Endothelial cell of umbilical vein (primary cell): ENCODE data around the gene EVC.

Experiments used
- EZH2 ChIP-seq: IDR thresholded peaks from 2 replicates; pipeline ENCODE4 v1.6.1; 2012; ENCODE audit warnings: borderline replicate concordance, low read depth, mild to moderate bottlenecking, moderate library complexity, low read length, inconsistent platforms; ENCODE audit not compliant: severe bottlenecking
- GATA2 ChIP-seq: IDR thresholded peaks from 2 replicates; pipeline ENCODE4 v1.7.0; 2011; ENCODE audit warnings: low read depth, mild to moderate bottlenecking, moderate library complexity, mixed read lengths, low read length; ENCODE audit not compliant: insufficient read length, insufficient read depth
- MYC ChIP-seq: IDR thresholded peaks from one replicate; pipeline ENCODE4 v1.6.1; 2011; ENCODE audit warnings: mild to moderate bottlenecking, low read depth, low read length
- POLR2A ChIP-seq: IDR thresholded peaks from 2 replicates; pipeline ENCODE4 v1.6.1; 2012; ENCODE audit warnings: low read depth, mild to moderate bottlenecking, control low read depth, low read length
- POLR2AphosphoS5 ChIP-seq: IDR thresholded peaks from 2 replicates; pipeline ENCODE4 v1.6.1; 2012; ENCODE audit warnings: low read depth, mild to moderate bottlenecking, control low read depth, low read length, moderate library complexity; ENCODE audit not compliant: insufficient read depth
- TF ChIP-seq, protein P1 (sequence below), 2 donors: IDR thresholded peaks; 1 replicate in 1 of 2; 2 replicates in 1 of 2; pipeline ENCODE4 v1.5.1; 2011; ENCODE audit warnings: low read length in 2 of 2, mild to moderate bottlenecking in 2 of 2, moderate library complexity in 2 of 2, control low read depth in 1 of 2, inconsistent platforms in 1 of 2, low read depth in 1 of 2; ENCODE audit not compliant: insufficient read depth in 1 of 2; ENCODE audit errors: extremely low read depth in 1 of 2

DNA sequence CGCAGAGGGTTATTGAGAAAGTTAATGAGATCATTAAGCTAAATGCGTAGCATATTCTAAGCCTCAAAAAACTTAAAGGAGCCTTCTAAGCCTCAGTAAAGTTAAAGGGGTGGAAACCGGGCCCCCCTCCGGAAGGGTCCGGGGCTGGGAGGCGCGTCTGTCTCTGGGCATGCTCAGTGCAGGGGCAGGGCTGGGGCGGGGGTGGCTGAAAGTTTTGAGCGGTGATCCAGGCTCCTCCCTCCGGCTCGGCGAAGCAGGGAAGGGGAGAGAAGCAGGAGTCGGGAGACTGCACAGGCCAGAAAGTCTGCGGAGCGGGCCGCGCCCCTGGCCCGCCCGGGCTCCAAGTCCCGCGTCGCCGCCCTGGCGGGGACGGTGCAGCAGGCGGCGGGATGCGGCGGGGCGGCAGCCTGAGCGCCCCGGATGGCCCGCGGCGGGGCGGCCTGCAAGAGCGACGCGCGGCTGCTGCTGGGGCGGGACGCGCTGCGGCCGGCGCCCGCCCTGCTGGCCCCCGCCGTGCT lies at the start of gene EVC:
- TF ChIP-seq, protein P1, sequence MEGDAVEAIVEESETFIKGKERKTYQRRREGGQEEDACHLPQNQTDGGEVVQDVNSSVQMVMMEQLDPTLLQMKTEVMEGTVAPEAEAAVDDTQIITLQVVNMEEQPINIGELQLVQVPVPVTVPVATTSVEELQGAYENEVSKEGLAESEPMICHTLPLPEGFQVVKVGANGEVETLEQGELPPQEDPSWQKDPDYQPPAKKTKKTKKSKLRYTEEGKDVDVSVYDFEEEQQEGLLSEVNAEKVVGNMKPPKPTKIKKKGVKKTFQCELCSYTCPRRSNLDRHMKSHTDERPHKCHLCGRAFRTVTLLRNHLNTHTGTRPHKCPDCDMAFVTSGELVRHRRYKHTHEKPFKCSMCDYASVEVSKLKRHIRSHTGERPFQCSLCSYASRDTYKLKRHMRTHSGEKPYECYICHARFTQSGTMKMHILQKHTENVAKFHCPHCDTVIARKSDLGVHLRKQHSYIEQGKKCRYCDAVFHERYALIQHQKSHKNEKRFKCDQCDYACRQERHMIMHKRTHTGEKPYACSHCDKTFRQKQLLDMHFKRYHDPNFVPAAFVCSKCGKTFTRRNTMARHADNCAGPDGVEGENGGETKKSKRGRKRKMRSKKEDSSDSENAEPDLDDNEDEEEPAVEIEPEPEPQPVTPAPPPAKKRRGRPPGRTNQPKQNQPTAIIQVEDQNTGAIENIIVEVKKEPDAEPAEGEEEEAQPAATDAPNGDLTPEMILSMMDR (IDR thresholded peaks at IDR 0.05; ENCODE audit: extremely low read depth in 1 of 2, insufficient read depth in 1 of 2, low read depth in 1 of 2, low read length in 2 of 2): no peak
- TF ChIP-seq POLR2AphosphoS5: peak; percentile 69
- peak; percentile 80 for TF ChIP-seq POLR2A
- TF ChIP-seq GATA2: no peak
- no peak for TF ChIP-seq EZH2
- TF ChIP-seq MYC: no peak
